RKO (cell line): Measurements from ENCODE around the gene F10.
"Not testable (repeated sequence)": the region's sequence is repeated elsewhere in the genome, so short reads cannot be mapped to it uniquely, and the experiment has no call there.

ENCODE experiments used
- DNase-seq: peaks from one replicate; pipeline ENCODE4 v3.0.0-alpha.2; 2016; ENCODE audit warnings: low spot score

The F10 gene

DNA sequence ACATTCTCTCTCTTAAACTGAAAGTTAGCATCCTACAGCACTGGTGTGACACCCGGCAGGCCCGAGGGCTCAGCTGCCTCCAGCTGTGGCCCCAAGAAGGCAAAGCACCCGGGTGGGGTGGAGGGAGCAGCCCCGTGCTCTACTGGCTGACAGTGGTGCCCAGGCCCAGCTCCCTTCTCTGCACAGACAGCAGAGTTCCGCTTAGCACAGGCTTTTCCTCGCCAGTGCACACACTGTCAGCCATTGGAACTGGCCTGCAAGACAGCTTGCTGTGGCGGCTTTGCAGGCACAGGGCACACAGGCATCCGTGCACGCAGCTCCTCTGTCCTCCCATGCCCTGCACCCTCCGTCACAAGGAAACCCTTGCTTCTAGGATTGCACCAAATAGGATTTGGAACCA lies 20.3 kb upstream of the F10 start:
- not testable (repeated sequence) for DNase-seq

DNA sequence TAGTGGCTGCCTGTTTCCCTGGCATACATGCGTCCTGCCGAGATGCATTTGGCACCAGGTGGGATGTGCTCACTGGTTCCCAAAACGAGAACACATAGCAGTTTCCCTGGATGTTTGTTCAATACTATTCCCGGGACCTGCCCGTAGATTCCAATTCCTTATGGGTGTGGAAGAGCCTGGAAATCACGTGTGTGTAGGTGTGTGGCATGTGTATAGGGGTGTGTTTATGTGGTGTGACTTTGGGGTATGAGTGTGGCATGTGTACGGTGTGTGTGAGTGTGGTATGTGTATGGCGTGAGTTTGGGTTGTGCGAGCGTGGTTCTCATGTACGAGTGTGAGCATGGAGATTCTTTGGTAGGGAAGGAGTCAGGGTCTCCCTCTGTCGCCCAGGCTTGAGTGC lies 19.9 kb upstream of the F10 start:
- DNase-seq, result no peak

DNA sequence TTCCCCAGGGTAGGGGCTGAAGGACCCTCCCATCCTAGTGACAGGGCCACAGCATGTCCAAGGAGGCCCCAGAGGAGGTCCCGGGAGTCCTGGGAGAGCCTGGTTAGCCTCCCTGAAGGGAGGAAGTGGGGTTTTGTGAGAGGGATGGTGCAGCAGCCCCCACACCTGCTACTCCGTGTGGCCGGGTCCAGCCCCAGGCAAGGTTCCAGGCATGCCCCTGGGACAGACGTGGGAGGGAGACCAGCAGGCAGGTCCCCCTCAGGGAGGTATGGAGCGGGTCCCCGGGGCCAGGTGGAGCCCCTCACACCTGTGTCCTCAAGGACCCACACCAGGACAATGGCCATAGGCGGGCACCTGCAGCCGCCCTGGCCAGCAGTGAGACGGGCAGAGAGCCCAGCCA lies 19.0 kb upstream of the F10 start:
- DNase-seq, result no peak

DNA sequence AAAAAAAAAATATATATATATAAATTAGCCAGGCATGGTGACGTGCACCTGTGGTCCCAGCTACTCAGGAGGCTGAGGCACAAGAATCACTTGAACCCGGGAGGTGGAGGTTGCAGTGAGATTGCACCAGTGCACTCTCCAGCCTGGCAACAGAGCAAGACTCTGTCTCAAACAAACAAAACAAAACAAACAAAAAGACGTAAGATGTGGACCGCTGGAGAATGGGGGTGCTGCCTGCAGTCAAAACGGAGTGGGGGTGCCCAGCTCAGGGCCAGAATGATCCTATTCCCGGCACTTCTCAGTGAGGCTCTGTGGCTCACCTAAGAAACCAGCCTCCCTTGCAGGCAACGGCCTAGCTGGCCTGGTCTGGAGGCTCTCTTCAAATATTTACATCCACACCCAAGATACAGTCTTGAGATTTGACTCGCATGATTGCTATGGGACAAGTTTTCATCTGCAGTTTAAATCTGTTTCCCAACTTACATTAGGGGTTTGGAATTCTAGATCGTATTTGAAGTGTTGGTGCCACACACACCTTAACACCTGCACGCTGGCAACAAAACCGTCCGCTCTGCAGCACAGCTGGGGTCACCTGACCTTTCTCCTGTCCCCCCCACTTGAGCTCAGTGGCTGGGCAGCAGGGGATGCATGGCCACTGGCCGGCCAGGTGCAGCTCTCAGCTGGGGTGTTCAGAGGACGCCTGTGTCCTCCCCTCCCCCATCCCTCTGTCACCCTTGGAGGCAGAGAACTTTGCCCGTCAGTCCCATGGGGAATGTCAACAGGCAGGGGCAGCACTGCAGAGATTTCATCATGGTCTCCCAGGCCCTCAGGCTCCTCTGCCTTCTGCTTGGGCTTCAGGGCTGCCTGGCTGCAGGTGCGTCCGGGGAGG lies 17.3 kb upstream of the F10 start, which contains the start of gene F7:
TSS of gene F7 (plus strand) at position 760 of the 889 bp plus-strand sequence. CDS start at position 811, 51 bp downstream.
- no peak for DNase-seq

DNA sequence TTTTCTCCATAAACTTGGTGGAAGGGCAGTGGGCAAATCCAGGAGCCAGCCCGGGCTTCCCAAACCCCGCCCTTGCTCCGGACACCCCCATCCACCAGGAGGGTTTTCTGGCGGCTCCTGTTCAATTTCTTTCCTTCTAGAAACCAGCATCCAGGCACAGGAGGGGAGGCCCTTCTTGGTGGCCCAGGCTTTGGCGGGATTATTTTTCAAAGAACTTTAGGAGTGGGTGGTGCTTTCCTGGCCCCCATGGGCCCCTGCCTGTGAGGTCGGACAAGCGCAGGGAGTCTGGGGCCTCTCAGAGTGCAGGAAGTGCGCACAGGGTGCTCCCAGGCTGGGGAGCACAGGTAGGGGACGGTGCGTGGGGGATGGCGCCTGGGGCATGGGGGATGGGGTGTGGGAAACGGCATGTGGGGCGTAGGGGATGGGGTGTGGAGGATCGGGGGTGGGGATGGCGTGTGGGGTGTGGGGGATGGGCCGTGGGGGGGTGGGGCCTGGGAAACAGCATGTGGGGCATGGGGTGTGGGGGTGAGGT lies 16.6 kb upstream of the F10 start:
- DNase-seq, result no peak

DNA sequence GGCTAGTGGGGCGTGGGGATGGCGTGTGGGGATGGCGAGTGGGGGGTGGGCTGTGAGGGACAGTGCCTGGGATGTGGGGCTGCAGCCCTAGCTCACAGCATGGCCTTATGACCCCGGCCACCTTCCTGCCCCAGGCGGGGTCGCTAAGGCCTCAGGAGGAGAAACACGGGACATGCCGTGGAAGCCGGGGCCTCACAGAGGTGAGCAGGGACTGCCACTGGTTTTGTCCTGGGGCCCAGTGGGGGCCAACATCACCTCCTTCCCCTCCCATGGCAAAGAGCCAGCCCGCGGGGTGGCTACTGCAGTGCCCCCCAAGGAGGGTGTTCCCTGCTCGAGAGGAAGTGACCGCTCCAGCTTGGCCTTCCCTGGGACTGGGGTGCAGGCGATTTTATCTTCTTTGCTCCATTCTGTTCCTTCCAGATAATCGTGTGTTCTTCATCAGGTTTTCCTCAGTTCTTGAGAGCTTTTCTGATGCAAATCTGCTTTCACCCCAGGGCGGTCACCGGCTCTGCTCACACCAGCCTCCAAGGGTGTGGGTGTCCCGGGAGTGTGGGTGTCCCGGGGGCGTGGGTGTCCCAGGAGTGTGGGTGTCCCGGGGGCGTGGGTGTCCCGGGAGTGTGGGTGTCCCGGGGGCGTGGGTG lies 15.8 kb upstream of the F10 start:
- DNase-seq, result no peak

DNA sequence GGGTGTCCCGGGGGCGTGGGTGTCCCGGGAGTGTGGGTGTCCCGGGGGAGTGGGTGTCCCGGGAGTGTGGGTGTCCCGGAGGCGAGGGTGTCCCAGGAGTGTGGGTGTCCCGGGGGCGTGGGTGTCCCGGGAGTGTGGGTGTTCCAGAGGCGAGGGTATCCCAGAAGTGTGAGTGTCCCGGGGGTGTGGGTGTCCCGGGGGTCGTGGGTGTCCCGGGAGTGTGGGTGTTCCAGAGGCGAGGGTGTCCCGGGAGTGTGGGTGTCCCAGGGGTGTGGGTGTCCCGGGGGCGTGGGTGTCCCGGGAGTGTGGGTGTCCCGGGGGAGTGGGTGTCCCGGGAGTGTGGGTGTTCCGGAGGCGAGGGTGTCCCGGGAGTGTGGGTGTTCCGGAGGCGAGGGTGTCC lies 14.1 kb upstream of the F10 start:
- DNase-seq, result not testable (repeated sequence)

DNA sequence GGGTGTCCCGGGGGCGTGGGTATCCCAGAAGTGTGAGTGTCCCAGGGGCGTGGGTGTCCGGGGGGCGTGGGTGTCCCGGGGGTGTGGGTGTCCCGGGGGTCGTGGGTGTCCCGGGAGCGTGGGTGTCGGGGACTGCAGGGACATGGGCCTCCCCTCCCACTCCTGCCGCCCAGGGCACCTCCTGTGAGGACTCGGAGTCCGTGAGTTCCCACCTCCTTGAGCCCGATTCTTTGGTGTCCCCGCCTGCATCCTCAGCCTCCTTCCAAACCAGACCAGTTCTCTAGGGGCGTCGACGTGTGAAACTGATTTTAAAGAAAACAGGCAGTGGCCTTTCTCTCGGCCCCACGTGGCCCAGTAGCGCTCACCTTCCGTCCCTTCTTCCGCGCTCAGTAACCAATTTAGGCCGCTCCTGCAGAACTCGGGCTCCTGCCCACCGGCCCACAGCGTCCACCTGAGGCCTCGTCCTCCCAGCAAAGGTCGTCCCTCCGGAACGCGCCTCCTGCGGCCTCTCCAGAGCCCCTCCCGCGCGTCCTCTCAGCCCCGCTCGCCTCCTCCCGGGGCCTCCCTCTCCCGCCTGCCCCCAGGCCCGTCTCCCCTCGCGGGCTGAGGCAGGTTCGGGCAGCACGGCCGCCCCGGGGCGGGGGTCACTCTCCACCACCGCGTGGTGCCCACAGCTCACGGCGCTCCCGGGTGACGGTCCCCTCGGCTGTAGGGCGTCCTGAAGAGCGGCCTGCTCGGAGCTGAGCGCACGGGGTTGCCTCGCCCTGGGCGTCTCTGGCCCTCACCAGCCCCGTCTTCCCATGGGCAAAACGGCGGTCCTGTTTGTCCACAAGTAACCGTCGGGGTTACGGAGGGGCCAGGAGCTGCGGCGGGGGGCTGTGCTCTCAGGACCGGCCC lies 13.2 kb upstream of the F10 start:
- no peak for DNase-seq

DNA sequence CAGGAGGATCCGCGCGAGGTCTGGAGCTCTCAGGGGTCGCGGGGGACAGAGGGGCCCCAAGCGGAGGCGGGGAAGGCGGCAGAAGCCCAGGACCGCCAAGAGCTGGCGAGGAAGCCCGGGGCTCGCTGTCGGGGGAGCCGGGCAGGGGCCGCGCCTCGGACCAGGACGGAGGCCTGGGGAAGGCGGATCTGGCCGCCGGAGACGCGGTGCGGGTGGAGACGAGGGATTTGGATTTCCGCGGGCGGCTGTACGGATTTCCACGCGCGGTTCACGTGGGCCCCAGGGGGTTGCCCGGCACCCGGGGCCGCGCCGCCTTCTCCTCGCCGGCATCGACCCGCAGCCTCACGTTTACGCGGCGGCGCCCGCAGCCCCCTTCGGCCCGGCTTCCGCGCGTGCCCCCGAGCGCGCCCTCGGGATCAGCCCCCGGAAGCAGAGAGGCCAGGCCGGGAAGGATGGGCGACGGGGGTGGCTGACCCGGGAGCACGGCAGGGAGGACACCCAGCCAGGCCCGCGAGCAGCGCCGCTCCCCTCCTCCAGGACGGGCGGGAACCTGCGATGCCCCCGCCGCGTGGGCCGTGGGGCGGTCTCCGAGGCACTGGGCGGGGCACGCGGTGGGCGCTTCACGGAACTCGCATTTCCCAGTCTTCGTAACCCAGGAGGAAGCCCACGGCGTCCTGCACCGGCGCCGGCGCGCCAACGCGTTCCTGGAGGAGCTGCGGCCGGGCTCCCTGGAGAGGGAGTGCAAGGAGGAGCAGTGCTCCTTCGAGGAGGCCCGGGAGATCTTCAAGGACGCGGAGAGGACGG lies 12.3 kb upstream of the F10 start:
- no peak for DNase-seq

DNA sequence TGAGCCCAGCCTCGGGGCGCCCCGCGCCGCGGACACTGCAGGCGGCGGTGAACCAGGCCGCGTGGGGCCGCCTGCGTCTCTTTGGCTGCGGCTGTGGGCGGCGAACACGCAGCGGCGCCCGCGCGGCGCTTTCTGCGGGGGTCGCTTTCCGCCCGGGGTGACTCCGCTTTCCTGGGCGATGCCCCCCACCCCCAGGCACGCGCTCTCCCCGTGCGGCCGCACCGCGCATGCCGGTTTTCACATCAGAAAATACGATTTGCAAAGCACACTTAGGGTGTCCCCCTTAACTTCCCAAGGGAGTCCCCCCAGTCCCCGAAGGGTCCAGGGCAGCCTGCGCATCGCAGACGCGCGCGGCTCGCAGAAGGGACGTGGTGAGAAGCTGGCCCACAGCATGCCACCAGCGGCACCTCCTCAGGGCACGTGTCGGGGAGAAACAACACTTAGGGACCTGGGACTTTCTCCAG lies 11.7 kb upstream of the F10 start:
- no peak for DNase-seq

DNA sequence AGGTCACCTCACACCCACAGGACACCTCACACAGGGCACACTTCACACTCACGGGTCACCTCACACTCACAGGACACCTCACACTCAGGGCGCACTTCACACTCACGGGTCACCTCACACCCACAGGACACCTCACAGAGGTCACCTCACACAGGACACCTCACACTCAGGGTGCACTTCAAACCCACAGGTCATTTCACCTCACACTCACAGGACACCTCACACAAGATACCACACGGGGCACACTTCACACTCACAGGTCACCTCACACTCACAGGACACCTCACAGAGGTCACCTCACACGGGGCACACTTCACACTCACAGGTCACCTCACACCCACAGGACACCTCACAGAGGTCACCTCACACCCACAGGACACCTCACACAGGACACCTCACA lies 10.8 kb upstream of the F10 start:
- not testable (repeated sequence) for DNase-seq

DNA sequence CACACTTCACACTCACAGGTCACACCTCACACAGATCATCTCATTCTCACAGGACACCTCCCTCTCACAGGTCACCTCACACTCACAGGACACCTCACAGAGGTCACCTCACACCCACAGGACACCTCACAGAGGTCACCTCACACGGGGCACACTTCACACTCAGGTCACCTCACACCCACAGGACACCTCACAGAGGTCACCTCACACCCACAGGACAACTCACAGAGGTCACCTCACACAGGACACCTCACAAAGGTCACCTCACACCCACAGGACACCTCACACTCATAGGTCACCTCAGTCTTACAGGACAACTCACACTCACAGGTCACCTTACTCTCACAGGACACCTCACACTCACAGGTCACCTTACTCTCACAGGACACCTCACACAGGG lies 10.1 kb upstream of the F10 start:
- DNase-seq, result not testable (repeated sequence)

DNA sequence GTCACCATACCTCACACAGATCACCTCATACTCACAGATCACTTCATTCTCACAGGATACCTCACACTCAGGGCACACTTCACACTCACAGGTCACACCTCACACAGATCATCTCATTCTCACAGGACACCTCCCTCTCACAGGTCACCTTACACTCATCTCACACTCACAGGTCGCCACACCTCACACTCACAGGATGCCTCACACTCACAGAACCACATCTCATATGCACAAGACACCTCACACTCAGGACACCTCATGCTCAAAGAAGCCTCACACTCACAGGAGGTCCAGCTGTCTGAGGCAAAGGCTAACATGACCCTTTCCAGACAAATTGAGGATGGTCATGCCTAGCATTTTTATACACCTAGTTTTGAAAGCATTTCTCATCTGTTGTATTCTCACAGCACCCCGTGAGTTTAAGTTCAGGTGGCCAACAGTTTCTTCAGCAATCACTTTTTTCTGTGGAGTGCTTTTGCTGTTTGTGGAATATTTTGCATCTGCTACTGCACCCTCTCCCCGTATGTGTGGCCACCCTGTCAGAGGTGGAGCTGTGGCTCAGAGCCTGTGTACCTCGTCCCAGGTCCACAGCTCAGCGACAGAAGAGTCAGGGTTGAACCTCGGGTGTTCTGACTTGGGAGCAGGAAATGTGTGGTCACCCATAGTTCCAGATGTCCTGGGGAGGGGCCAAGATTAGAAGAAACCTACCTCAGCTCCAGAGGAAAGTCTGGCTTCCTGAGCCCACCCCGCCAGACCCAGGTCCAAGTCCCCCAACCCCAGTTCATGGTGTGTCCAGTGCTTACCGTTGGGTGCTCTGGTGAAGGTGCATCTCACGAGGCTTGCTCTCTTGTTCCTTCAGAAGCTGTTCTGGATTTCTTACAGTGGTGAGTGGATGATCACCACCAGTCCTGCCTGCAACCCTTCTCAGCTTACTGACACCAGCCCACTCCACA lies 9.4 kb upstream of the F10 start:
- no peak for DNase-seq

DNA sequence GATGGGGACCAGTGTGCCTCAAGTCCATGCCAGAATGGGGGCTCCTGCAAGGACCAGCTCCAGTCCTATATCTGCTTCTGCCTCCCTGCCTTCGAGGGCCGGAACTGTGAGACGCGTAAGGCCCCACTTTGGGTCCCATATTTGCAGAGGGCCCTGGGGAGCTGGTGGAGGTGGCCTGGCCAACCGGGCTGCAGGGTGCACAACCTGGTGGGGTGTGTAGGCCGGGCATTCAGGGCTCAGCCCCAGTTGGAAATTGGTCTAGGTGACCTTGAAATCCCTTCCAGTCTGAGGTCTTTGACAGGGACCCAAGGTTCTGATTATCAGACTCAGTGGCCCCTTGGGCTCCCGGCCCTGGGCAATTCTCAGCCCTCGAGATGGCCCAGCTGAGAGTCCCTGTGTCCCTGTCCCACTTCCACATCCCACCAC lies 8.7 kb upstream of the F10 start:
- no peak for DNase-seq

DNA sequence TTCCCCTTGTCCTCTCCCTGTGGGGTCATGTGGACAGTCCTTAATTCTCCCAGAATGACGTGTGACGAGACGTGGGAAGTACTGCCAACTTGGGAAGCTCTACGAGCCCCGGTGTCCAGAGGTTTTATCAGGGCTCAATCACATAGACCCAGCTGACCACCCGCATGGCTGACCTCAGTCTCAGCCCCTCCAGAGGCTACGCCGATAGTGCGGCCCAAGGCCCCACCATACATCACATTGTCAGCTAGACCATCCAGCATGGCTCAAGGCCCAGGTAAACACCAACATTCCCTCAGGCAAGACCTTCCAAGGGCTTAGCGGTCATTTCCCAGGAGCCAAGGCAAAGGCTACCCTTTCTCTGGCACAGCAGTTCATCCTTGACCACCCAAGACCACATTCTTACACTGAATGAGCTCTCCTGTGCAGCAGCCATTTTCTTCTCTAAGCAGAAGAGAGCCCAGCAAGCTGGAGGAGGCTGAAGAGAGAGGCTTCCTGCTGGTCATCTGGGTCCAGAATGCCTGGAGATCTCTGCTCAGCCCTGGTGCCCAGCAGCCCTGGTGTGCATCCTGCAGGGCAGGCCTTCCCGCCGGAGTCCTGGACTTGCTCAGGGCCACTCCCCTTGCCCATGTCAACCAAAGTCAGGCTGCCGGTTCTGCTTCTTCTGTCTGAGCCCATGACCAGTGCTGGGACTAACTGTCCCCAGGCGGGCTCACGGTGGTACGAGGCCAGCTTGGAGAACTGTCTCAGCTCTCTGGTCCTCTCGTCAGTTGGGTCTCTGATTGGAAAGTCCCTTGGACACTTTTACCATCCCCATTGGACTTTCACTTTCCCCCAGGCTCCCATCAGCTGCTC lies 7.9 kb upstream of the F10 start:
- no peak for DNase-seq

DNA sequence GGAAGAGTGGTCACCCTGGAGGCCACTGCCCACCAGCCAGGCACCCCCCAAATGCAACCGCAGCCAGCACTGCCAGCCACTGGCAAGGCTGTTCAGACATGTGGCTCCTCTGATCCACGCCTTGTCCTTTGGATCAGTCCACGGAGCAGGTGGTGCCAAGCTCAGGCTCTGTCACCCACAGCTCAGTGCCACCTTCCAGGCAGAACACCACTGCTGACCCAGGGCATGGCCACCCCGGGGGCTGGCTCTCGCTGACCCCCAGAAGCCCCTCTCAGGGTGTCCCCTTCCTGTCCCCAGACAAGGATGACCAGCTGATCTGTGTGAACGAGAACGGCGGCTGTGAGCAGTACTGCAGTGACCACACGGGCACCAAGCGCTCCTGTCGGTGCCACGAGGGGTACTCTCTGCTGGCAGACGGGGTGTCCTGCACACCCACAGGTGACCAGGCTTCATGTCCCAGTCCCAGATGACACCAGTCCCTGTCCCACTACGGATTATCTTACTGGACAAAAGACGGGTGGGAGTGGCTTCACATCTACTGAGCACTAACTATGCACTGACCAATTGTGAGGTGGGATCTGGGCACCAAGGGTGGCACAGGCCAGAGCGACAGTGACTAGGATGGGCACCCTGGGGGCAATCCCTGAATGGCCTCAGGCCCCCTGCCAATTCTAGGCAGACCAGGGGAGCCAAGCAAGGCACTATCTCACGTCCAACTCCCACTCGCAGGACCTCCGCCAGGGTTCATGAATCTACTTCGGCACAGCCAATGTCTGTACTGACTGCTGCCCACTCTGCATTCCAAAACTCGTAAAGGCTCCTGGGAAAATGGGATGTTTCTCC lies 7.0 kb upstream of the F10 start:
- DNase-seq, result no peak

DNA sequence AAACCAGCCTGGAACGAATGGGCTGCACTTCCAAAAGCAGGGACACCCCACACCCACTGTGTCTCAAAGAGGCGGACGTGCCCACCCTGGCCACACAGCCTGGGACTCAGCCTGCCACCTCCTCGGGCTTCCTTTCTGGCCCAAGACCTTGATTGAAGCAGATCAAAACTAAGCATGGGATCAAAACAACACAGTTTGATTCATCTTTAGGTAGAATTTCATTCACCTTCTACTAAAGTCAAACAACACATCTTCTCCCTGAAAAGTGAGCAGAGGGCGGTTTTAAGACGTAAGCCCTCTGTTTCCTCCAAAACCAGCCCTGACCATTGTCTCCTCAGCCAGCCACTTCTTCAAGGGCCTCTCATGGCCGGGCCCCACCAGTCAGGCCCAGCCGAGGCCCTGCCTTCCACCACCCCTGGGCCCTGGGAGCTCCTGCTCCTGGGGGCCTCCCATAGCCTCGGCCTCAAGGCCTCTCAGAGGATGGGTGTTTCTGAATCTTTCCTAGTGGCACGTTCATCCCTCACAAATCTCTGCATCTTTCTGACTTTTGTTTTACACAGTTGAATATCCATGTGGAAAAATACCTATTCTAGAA lies 6.3 kb upstream of the F10 start:
- no peak for DNase-seq

DNA sequence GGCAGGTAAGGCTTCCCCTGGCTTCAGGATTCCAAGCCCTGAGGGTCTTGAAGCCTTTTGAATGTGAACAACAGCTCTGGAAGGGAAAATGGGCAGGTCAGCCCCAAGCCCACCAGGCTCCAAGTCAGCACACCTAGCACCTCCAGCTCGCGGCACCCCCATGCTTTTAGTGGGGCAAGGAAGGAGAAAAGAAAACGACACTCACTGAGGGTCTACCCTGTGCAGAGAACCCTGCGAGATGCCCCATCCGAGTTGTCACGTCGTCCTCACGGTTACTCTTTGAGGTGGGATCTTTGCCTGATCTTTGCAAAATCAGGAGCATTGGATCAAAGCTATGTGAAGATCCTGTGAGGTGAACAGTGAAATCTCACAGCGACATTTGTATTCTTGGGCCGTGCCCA lies 5.7 kb upstream of the F10 start:
- no peak for DNase-seq
